ENCODE measurements around the gene STK31.

- no peak for TF ChIP-seq CTCF (IDR thresholded peaks at IDR 0.05)
- TF ChIP-seq EP300 (IDR thresholded peaks at IDR 0.05): no peak
- TF ChIP-seq POLR2A (IDR thresholded peaks at IDR 0.05; ENCODE audit: low read depth): no peak
- TF ChIP-seq POLR2AphosphoS5 (IDR thresholded peaks at IDR 0.05): no peak
Observed at GRCh38 chr7:23751852-23752251, 41.8 kb downstream of the STK31 start.

Data from esophagus muscularis mucosa (tissue), 4 donors.